GM10248 (cell line): ENCODE results near the gene FBXO36.

ENCODE experiments used
- CTCF ChIA-PET: fragments of 300-600 bp; sonication (Branson Sonifier 250); formaldehyde crosslinking; extraction: SDS; loops from one replicate; lab custom pipeline; 2021; ENCODE audit warnings: antibody characterized with exemption; lab: Yijun Ruan, JAX
- POLR2A ChIA-PET: fragments of 350-650 bp; sonication (Branson Sonifier 250); formaldehyde crosslinking; extraction: SDS; loops from one replicate; lab custom pipeline; 2020; ENCODE audit warnings: antibody characterized with exemption; lab: Yijun Ruan, JAX
- DNase-seq: peaks from one replicate; pipeline ENCODE4 v3.0.0; 2012; ENCODE audit errors: extremely low spot score
- CTCF ChIP-seq: IDR thresholded peaks from 2 replicates; pipeline ENCODE4 v1.5.1; 2012; ENCODE audit warnings: mild to moderate bottlenecking, low read depth; ENCODE audit errors: extremely low read depth, missing control alignments, control extremely low read depth

Gene FBXO36

GRCh38 chr2:229909090-229909489, 13.2 kb upstream of the FBXO36 start:
- CTCF ChIA-PET = interaction anchor here (1.5 to 4.0 kb wide), 4 partner anchors 9 to 109 kb away, joined by 4 to 29 read pairs (median 22); partner anchors contain the start of genes FBXO36 and TRIP12

DNA sequence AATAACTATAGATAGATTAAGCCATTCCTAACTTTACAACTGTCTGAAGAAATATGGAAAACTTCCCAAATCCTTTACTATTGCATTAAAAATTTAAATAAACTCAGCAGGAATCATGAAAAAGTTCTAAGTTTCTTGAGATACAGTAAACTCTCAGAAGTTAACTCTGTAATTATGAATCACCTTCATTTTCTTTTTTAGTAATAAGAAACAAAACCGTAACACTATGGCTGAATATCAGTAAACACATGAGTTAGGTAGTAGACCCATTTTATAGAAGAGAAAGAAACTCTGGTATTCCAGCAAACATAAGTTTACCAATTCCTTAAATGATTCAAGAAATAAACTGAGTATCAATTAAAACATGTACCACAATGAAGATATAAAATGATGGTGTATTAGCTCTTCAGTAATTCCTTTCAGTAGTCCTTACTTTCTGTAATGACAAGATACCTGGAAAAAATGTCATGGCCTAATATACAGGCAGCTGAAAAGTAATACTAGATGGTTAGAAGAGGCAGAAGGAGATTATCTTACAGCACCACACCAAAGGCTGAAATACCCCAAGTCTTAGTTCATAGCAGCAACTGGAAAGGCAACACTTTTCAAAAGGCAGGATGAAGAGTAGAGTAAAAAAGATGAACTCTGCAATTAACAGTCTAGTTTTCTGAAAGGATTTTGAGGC, 12.0 kb upstream of the FBXO36 start:
- DNase-seq = no peak
- TF ChIP-seq CTCF = no peak
- ChIA-PET POLR2A (interaction anchor here (1.3 kb wide), 1 partner anchor 10 kb away, joined by 3 read pairs; no protein-coding TSS in a partner anchor), CTCF (interaction anchor here (0.9 to 4.0 kb wide), 11 partner anchors 10 to 129 kb away, joined by 3 to 29 read pairs (median 4); partner anchors contain the start of genes FBXO36 and TRIP12)

More at GRCh38 chr2:229909090-229909489, 13.2 kb upstream of the FBXO36 start:
- POLR2A ChIA-PET = interaction anchor here (0.7 kb wide), 1 partner anchor 859 kb away, joined by 3 read pairs; no protein-coding TSS in a partner anchor
- DNase-seq = no peak
- TF ChIP-seq CTCF = no peak

DNA sequence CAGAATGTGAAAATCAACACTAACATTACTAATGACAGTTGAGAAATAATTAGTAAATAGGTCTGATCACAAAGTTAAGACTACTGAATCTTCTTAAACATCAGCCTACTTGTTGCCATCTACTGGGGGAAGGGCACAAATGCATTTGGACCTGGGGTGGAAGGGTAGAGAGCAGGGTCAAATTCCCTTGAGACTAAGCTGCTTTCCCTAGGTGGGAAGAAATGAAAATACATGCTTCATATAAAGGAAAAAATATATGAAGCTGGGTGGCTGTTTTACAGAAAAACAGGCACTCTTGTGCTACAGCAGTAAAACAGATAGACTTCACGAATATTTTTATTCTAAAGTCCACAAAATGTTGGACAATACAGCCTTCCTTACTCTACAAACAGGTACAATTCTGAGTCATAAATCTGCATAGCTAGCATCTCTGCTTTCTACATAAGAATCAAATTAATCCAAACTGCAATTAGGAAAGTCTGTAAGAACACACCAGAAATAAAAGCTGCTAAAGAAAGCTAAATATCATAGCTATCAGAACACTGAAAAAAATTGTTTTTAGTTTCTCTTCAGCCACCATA, 11.4 kb upstream of the FBXO36 start:
- ChIA-PET CTCF (interaction anchor here (0.5 to 4.0 kb wide), 19 partner anchors 10 to 130 kb away, joined by 3 to 29 read pairs (median 3); partner anchors contain the start of genes FBXO36 and TRIP12), POLR2A (interaction anchor here (1.2 to 1.3 kb wide), 2 partner anchors 10 kb away, joined by 3 to 4 read pairs; partner anchors contain the start of gene TRIP12)
- DNase-seq = peak; percentile 45
- TF ChIP-seq CTCF = peak; percentile 58

- CTCF ChIA-PET = no interaction called here
- POLR2A ChIA-PET = no interaction called here
- no peak for DNase-seq
- TF ChIP-seq CTCF = no peak
Measured at GRCh38 chr2:229914171-229914570, 8.1 kb upstream of the FBXO36 start.

DNA sequence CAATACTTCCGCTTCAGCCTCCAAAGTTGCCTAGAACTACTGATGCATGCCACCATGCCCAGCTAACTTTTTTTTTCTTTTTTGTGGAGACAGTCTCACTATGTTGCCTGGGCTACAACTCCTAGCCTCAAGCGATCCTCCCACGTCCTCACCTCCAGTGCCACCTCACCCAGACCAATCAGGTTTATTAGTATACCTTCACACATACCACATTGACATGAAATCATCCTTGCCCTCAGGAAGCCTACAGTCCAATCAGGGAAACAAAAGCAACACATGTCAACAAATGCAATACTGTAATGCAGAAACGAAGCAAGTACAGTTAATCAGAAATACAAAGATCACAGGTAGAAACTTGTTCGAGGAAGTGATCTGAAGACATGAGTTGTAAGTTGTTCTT, 4.5 kb upstream of the FBXO36 start:
- ChIA-PET CTCF (interaction anchor here (1.1 to 1.5 kb wide), 2 partner anchors 13 to 29 kb away, joined by 3 to 6 read pairs; no protein-coding TSS in a partner anchor), POLR2A (no interaction called here)
- DNase-seq = no peak
- no peak for TF ChIP-seq CTCF

GRCh38 chr2:229920011-229920641, 2.2 kb upstream of the FBXO36 start:
- no peak for TF ChIP-seq CTCF
- no peak for DNase-seq
- POLR2A ChIA-PET = interaction anchor here (0.7 kb wide), 1 partner anchor 304 kb away, joined by 4 read pairs; no protein-coding TSS in a partner anchor
- CTCF ChIA-PET = interaction anchor here (0.7 to 4.0 kb wide), 2 partner anchors 9 to 141 kb away, joined by 3 to 22 read pairs; no protein-coding TSS in a partner anchor
